ENCODE results near the gene CKAP2L. TPM values are rescaled to one million over a fixed set of nuclear protein-coding genes. Genes with fewer than 3 reads are reported as not detected.
A peak's percentile ranks its signal among the peaks of the same experiment; 100 is the strongest.

Gene CKAP2L
- total and polyA plus RNA-seq, 2 experiments from 2014 or later: 16.2 to 30.2 TPM

- TF ChIP-seq ZNF462 (CRISPR knock-in tag; IDR thresholded peaks at IDR 0.05) (no peak), JUNB (IDR thresholded peaks at IDR 0.05; ENCODE audit: unreplicated experiment) (no peak)
Observed at GRCh38 chr2:112812318-112813267, 48.2 kb upstream of the CKAP2L start (continued).

- Histone ChIP-seq H2AFZ (peak overlapping the region; percentile 67; the same call in 1 of the 2 replicates), H3K27ac (ENCODE audit: low read depth) (no peak overlapping the region)
- H3K27me3 Mint-ChIP-seq (ENCODE audit: insufficient read depth, low read depth, poor library complexity): peaks cover 4% of the 10 kb centered on the region
- TF ChIP-seq NANOG (IDR thresholded peaks at IDR 0.05; ENCODE audit: borderline replicate concordance) (no peak), ETS1 (IDR thresholded peaks at IDR 0.05) (no peak), ZNF462 (CRISPR knock-in tag; IDR thresholded peaks at IDR 0.05) (no peak)
Observed at GRCh38 chr2:112811841-112812306, 47.5 kb upstream of the CKAP2L start.

More at GRCh38 chr2:112811841-112812306, 47.5 kb upstream of the CKAP2L start:
- Histone ChIP-seq H3K9me2 (ENCODE audit: insufficient read depth) (no peaks in the 10 kb centered on the region; the same call in none of the 2 replicates), H3K27me3 (ENCODE audit: insufficient read depth) (no peaks in the 10 kb centered on the region), H3F3A (replicated peaks; ENCODE audit: low read depth) (no peaks in the 10 kb centered on the region), H3K36me3 (ENCODE audit: insufficient read depth) (no peaks in the 10 kb centered on the region), H3K4me1 (ENCODE audit: insufficient read depth) (peaks cover 22% of the 10 kb centered on the region), H3K4me3 (no peak overlapping the region), H3K79me2 (replicated peaks; ENCODE audit: insufficient read depth) (no peaks in the 10 kb centered on the region), H4K20me1 (replicated peaks; ENCODE audit: insufficient read depth) (no peaks in the 10 kb centered on the region), H3K4me2 (peak overlapping the region; percentile 11; the same call in 1 of the 2 replicates)
- Mint-ChIP-seq H3K4me1 (peaks cover 35% of the 10 kb centered on the region), H3K36me3 (ENCODE audit: low read depth) (no peaks in the 10 kb centered on the region), H3K9me3 (no peaks in the 10 kb centered on the region), H3K4me3 (no peak overlapping the region), H3K27ac (no peak overlapping the region)
- DNase-seq (ENCODE audit: low spot score) (no peak), ATAC-seq (no peak)

All from GM23338 (cell line).